ENCODE data around the gene RPS29. TPM values are rescaled to one million over a fixed set of nuclear protein-coding genes. Genes with fewer than 3 reads are reported as not detected.

RPS29 gene
- total and polyA plus RNA-seq, 7 donors, result 2,343 to 22,215 (median 5,800) TPM

GRCh38 chr14:49582113-49582977 is 3.8 kb downstream of the RPS29 start:
- intact Hi-C loops (cut with DNase I), result no loop called here
- Histone ChIP-seq H3K36me3 (peaks cover 0 to 31% (median 11%) of the 10 kb centered on the region in 4 donors), H3K27me3 (no peaks in the 10 kb centered on the region), H3K27ac (no peak overlapping the region), H3K4me3 (no peak overlapping the region), H3K9me3 (no peaks in the 10 kb centered on the region), H3K4me1 (peaks cover 0 to 35% (median 23%) of the 10 kb centered on the region in 4 donors)
- TF ChIP-seq POLR2A (IDR thresholded peaks at IDR 0.05), result no peak
- TF ChIP-seq POLR2AphosphoS5 (IDR thresholded peaks at IDR 0.05), result no peak
- no peak for TF ChIP-seq EP300 (IDR thresholded peaks at IDR 0.05)
- no peak for TF ChIP-seq CTCF (IDR thresholded peaks at IDR 0.05)
- no peak for DNase-seq
- WGBS, 2 donors, result 93% methylated on average over 4 of the region's 4 CpGs

- DNase-seq, result no peak
- peaks cover 0 to 40% (median 14%) of the 10 kb centered on the region in 4 donors for H3K36me3 ChIP-seq
- 80 to 86% methylated on average over 9 of the region's 9 CpGs for WGBS, 2 donors
- no peak overlapping the region for H3K27ac ChIP-seq
- H3K4me1 ChIP-seq, result peaks cover 0 to 35% (median 23%) of the 10 kb centered on the region in 4 donors
- H3K27me3 ChIP-seq, result no peaks in the 10 kb centered on the region
- H3K9me3 ChIP-seq, result no peaks in the 10 kb centered on the region
- TF ChIP-seq POLR2A (IDR thresholded peaks at IDR 0.05), result no peak
- intact Hi-C loops (cut with DNase I), result no loop called here
- no peak overlapping the region for H3K4me3 ChIP-seq
Measured at GRCh38 chr14:49581209-49582112, 4.7 kb downstream of the RPS29 start.

GRCh38 chr14:49579841-49580240 is 6.3 kb downstream of the RPS29 start:
- no peak for DNase-seq
- 86 to 88% methylated on average over 2 of the region's 2 CpGs for WGBS, 2 donors
- H3K36me3 ChIP-seq, result peaks cover 0 to 49% (median 19%) of the 10 kb centered on the region in 4 donors

GRCh38 chr14:49578141-49578540 is 8.0 kb downstream of the RPS29 start:
- 95 to 98% methylated on average over 1 of the region's 1 CpG for WGBS, 2 donors
- Histone ChIP-seq H3K4me3 (no peak overlapping the region), H3K27ac (no peak overlapping the region), H3K36me3 (peaks cover 0 to 42% (median 13%) of the 10 kb centered on the region in 4 donors), H3K4me1 (peaks cover 0 to 14% (median 3%) of the 10 kb centered on the region in 4 donors), H3K9me3 (no peaks in the 10 kb centered on the region), H3K27me3 (no peaks in the 10 kb centered on the region)
- intact Hi-C loops (cut with DNase I), result no loop called here
- TF ChIP-seq POLR2AphosphoS5 (IDR thresholded peaks at IDR 0.05) (no peak), POLR2A (IDR thresholded peaks at IDR 0.05) (no peak), EP300 (IDR thresholded peaks at IDR 0.05) (no peak), CTCF (IDR thresholded peaks at IDR 0.05) (no peak)
- no peak for DNase-seq

More at GRCh38 chr14:49579841-49580240, 6.3 kb downstream of the RPS29 start:
- Histone ChIP-seq H3K4me1 (peaks cover 0 to 29% (median 15%) of the 10 kb centered on the region in 4 donors), H3K9me3 (no peaks in the 10 kb centered on the region), H3K4me3 (no peak overlapping the region), H3K27ac (no peak overlapping the region), H3K27me3 (no peaks in the 10 kb centered on the region)
- intact Hi-C loops (cut with DNase I), result no loop called here
- TF ChIP-seq CTCF (IDR thresholded peaks at IDR 0.05), result no peak
- TF ChIP-seq POLR2A (IDR thresholded peaks at IDR 0.05), result no peak
- TF ChIP-seq EP300 (IDR thresholded peaks at IDR 0.05), result no peak
- TF ChIP-seq POLR2AphosphoS5 (IDR thresholded peaks at IDR 0.05), result no peak

GRCh38 chr14:49574038-49574437 is 12.1 kb downstream of the RPS29 start:
- intact Hi-C loops (cut with DNase I), result no loop called here
- no peak overlapping the region for H3K4me3 ChIP-seq
- no peaks in the 10 kb centered on the region for H3K9me3 ChIP-seq
- H3K4me1 ChIP-seq, result no peaks in the 10 kb centered on the region
- TF ChIP-seq CTCF (IDR thresholded peaks at IDR 0.05) (no peak), POLR2AphosphoS5 (IDR thresholded peaks at IDR 0.05) (no peak), POLR2A (IDR thresholded peaks at IDR 0.05) (no peak), EP300 (IDR thresholded peaks at IDR 0.05) (no peak)
- WGBS, 2 donors, result 90 to 93% methylated on average over 5 of the region's 5 CpGs
- H3K27me3 ChIP-seq, result no peaks in the 10 kb centered on the region
- peaks cover 0 to 29% (median 10%) of the 10 kb centered on the region in 4 donors for H3K36me3 ChIP-seq
- H3K27ac ChIP-seq, result no peak overlapping the region
- no peak for DNase-seq
